HG03439 (cell line): ENCODE results near the gene FRAT2.
"Not testable (repeated sequence)": the region's sequence is repeated elsewhere in the genome, so short reads cannot be mapped to it uniquely, and the experiment has no call there.

Experiments used
- ATAC-seq: cut with Tn5 transposase; IDR thresholded peaks from one replicate; pipeline ENCODE4 v1.9.1; 2021; ENCODE audit warnings: mild to moderate bottlenecking, moderate library complexity; ENCODE audit not compliant: unreplicated experiment

The FRAT2 gene

DNA sequence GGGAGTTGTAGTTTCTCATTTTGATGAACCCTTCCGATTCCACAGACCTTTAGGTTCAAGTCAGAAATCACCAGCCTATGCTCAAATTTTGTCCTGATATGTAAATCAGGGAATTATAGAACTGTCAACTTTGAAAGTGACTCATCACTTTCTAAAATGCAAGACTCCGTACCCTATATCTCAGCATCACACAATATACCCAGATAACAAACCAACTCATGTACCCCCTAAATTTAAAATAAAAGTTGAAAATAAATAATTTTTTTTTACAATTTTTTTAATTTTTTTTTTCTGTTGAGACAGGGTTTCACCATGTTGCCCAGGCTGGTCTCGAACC is 41.7 kb downstream of the FRAT2 start:
- no peak for ATAC-seq

- ATAC-seq = peak; percentile 99
Measured at GRCh38 chr10:97292097-97292861, 42.2 kb downstream of the FRAT2 start, which contains the start of gene ARHGAP19. Gene ARHGAP19 (minus strand): TSS chr10:97292637. CDS start chr10:97292627, 10 bp downstream.

DNA sequence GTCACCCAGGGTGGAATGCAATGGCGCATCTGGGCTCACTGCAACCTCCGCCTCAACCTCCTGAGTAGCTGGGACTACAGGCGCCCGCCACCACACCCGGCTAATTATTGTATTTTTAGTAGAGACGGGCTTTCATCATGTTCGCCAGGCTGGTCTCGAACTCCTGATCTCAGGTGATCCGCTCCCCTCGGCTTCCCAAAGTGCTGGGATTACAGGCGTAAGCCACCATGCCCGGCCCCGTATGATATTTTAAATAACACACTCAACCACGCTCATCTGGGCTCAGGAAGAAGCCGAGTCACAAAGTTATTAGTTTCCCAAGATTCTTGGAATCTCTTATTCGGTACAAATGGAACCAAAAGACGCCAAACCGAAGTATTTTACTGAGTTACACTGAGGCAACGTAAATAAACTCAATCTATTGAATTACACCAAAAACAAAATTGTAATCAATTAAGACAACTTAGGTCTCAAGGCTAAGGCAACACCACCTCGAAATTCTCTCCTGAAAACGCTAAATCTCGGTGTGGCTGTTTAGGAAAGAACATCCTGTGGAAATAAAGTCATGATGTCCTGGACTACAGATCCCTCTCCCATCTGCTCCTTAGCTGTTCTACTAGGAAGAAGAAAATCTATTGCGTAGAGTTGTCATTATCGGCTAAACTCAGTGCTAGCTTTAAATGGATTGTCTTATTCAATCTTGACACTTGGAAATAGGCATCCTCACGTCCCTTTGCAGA is 43.0 kb downstream of the FRAT2 start:
- ATAC-seq = no peak

GRCh38 chr10:97290576-97291356 is 43.8 kb downstream of the FRAT2 start:
- ATAC-seq = not testable (repeated sequence)

- not testable (repeated sequence) for ATAC-seq
Measured at GRCh38 chr10:97290076-97290475, 44.5 kb downstream of the FRAT2 start.
